UCSD-AML1 (cell line): ENCODE data around the gene CSNK1A1.
"Not testable (repeated sequence)": the region's sequence is repeated elsewhere in the genome, so short reads cannot be mapped to it uniquely, and the experiment has no call there.

Experiments
- DNase-seq: peaks from one replicate; lab custom pipeline; 2025; ENCODE audit not compliant: unreplicated experiment; lab: John Stamatoyannopoulos, UW

Gene CSNK1A1

DNA sequence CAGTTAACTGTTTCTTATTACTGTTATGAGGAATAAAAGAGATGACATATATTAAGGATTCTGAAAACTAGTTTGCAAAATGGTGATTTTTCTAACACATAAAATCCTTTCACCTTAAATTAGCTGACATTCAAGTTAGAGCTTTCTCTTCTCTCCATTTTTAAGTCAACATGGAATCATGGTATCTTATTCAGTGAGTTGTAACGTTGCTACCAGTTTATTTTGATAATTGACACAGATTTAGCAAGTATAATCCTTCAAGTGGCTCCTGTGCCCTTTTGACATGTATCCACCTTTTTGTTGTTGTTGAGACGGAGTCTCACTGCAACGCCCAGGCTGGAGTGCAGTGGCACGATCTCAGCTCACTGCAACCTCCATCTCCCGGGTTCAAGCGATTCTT is 58.5 kb downstream of the CSNK1A1 start:
- DNase-seq, result no peak

GRCh38 chr5:149490599-149491485 is 60.4 kb downstream of the CSNK1A1 start:
- no peak for DNase-seq

DNA sequence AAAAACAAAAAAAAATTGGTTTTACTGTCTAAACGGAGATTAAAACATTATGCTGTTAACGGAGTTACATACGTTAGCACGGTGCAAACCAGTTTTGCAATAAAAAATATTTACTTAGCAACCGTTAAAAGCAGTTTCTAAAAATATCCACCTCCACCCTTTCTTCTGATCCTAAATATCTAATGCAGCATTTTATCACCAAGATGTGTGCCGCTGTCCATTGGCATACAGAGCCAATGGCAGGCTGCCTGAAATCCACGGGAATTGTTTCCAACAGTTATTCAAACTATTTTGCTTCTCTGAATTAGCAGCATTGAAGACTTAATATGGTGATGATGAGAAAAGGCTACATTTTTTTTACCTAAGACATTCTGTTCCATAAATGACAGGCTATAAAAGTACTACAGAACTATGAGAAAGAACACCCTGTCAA is 61.6 kb downstream of the CSNK1A1 start:
- no peak for DNase-seq

DNA sequence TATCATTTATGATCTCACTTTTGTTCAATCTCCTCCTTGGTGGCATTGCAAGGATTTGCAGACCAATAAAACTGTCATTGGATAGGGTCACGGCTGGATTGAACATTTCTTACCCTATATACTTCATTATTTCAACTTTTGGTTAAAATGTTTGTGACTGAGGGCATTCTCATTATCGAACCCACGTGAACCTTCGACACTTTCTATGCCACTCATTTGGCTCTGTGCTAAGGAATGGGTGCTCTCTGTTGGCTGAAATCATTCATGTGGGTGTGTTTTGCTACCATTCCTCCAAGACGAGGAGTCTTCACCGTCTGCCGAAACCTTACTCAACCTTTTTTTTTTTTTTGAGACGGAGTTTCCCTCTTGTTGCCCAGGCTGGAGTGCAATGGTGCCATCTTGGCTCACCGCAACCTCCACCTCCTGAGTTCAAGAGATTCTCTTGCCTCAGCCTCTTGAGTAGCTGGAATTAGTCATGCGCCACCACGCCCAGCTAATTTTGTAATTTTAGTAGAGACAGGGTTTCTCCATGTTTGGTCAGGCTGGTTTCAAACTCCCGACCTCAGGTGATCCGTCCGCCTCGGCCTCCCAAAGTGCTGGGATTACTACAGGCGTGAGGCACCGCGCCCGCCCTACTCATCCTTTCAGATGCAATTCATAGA is 62.5 kb downstream of the CSNK1A1 start:
- no peak for DNase-seq

DNA sequence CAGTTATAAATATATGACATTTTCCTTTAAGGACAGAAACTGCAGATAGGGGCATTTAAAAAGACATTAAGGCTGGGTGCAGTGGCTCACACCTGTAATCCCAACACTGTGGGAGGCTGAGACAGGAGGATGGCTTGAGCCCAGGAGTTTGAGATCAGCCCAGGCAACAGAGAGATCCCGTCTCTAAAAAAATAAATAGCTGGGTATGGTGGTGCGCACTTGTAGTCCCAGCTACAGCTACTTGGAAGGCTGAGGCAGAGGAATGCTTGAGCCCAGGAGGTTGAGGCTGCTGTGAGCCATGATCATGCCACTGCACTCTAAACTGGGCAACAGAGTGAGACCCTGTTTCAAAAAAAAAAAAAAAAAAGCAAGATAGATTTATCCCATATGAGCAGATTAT is 63.6 kb downstream of the CSNK1A1 start:
- no peak for DNase-seq

DNA sequence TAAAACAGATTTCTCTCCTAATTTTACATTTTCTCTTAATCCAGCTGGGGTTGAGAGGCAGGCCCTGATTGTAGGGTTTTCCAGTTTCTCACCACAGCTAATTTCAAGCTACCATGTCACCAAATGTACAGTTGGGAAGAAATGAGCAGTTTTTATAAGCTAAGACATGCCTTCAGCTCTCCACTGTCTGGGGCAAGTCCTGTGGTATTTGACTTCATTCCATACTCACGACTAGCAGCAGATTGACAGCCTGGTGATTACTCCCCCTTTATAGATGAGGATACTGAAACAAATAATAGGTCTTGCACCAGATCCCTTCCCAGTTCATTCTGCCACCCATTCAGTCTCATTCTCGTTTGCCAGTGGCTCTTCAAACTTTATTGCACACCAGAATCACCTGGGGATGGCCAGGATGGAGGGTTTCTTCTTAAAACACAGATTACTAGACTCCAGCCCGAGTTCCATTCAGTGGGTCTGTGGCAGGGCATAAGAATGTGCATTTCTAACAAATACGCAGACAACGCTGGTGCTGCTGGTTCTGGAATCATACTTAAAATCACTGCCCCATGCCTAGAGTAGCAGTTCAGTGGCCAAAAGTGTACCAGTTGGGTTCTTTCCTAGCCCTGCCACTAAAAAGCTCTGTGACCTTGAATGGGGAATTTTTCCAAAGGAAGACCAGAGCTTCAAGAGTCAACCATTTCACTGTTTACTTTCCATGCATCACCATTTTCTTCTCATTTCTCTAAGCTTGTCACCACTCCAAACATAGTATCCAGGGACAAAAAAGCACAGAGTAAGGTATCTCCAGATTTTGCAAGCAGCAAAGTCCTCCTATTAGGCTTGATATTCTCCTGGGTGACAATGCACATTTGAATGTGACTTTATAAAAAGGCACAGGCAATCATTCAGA is 64.3 kb downstream of the CSNK1A1 start:
- no peak for DNase-seq

GRCh38 chr5:149485655-149486615 is 65.3 kb downstream of the CSNK1A1 start:
- DNase-seq, result no peak

DNA sequence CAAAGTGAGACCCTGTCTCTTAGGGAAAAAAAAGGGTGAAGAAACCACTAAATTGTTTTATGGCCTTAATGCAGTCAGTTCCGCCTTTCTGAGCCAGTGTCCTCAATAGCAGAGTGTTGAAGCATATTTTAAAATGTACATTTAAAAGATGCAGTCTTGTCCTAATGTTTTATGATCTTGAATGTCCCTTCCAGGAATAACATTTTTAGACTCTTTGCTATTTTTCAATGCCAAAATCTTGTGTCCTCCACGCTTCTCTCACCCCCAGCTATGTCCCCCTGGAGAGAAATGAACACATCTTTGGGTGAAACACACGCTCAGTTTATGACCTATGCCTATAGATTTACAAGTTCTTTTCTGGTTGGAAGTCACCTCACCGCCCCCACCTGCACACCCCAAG is 69.8 kb downstream of the CSNK1A1 start:
- no peak for DNase-seq

DNA sequence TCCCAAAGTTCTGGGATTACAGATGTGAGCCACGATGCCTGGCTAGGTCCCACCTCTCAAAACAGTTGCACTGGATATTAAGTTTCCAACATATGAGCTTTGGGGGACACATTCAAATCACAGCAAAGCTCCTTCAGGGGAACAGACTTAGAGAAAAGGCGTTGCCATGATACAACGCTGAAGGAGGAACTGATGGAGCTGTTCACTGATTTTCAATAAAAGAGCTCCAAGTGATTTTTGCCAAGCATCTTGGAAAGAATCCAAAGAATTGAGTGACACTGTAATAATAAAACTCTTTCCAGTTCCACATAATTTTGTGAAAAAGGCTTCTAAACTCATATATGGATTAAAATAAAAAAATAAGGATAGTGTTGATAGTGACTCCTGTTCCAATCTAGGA is 72.5 kb downstream of the CSNK1A1 start:
- DNase-seq, result no peak

DNA sequence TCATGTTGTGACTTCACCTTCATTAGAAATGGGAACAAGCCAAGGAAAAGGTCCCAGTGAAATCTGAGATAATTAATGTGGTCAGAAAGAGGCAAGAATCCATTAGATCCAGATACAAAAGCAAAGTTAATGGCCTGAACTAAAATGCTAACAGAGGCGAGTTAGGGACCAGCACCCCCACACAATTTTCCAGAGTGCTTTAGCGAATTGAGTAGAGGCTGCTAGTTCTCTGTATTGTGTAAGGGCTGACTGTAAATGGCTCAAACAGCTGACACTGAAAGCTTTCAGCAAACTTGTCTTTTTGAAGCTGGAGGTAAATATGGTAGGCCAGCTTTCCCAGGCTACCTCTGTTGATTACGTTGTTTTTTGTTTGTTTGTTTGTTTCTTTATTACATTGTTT is 75.5 kb downstream of the CSNK1A1 start:
- no peak for DNase-seq

GRCh38 chr5:149474198-149474597 is 77.0 kb downstream of the CSNK1A1 start:
- DNase-seq, result no peak

GRCh38 chr5:149473441-149473840 is 77.8 kb downstream of the CSNK1A1 start:
- no peak for DNase-seq

DNA sequence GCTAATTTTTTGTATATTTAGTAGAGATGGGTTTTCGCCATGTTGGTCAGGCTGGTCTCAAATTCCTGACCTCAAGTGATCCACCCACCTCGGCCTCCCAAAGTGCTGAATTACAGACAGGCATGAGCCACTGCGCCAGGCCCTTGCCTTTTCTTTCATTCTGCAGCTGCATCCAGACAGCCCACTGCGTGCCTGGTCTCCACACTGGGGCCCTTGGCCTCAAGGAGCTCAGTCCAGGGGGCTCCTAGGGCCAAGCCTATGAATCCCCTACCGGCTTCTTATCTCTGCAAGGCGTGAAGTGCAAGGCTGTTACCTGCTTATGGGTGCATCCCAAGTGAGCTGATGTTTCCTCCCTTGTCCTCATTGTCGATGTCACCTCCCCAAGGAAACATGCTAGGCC is 78.8 kb downstream of the CSNK1A1 start:
- DNase-seq, result no peak

GRCh38 chr5:149471406-149472183 is 79.6 kb downstream of the CSNK1A1 start:
- no peak for DNase-seq

DNA sequence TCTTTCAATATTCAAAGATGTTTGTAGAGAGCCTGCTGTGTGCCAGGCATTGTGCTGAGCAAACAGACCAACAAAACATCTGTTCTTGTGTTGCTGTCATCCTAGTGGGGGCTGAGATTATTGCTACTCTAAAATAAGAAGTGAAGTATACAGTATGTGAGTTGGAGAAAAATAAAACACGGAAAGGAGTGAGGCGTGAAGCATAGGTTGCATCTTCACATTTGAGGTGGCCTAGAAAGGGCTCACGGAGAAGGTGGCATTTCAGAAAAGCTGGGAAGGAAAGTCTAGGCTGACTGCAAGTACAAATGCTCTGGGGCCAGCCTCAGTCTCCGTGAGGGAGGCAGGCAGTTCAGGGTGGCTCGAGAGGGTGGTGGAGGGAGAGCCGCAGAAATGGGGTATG is 80.3 kb downstream of the CSNK1A1 start:
- no peak for DNase-seq

GRCh38 chr5:149466457-149466972 is 84.7 kb downstream of the CSNK1A1 start:
- DNase-seq, result no peak

DNA sequence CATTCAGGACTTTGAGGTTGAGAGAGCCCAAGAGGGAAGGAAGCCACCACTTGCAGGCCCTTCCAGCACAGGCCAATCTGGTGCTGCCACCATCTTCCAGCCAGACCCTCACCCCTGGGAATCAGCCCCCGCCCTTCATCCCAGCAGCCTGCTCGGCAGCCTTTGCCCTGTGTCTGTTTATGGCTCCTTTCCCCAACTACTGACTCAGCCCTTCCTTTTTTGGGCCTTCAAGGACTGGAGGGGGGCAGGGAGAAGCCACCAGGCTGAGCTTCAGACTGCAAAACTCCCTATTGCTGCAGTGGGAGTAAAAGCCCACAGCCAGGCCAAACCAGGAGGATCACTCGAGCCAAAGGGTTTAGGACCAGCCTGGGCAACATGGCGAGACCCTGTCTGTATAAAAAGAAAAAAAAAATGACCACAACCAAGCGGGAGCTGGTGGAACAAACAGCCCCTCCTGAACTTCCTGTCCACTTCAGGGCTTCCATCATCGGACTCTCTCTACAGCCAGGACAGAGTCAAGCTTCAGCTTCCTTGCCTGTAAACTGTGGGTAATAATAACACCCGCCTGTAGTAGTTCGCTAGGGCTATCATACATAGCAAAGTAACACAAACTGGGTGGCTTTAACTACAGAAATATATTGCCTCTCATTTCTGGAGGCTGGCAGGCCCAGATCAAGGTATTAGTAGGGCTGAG is 86.3 kb downstream of the CSNK1A1 start:
- peak; percentile 49 for DNase-seq

GRCh38 chr5:149461907-149462306 is 89.3 kb downstream of the CSNK1A1 start:
- not testable (repeated sequence) for DNase-seq

DNA sequence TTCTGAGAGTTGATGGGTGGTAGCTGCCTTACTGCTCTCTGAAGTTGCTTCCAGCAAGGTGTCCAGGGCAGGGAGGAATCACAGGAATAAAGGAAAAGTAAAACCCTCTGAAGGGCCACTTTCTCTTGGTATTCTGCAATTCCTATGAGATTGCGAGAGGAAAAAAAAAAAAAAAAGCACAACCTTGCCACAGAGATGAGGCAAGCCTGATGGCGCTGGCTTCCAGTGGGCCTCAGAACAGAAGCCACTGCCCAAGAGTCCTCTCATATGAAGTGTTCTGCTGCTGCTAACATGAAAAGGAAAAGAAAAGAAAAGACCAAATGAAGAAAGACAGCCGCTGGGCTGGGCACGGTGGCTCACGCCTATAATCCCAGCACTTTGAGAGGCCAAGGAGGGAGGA is 91.3 kb downstream of the CSNK1A1 start:
- DNase-seq, result no peak
